DND-41 (cell line): ENCODE measurements around the gene VTI1A.

Experiments
- CTCF ChIP-seq: IDR thresholded peaks from 2 replicates; pipeline ENCODE4 v1.5.1; 2012; ENCODE audit warnings: borderline replicate concordance, low read length, moderate library complexity, mild to moderate bottlenecking; ENCODE audit not compliant: poor library complexity, severe bottlenecking; ENCODE audit errors: extremely low read depth
- EZH2 ChIP-seq: IDR thresholded peaks from 3 replicates; pipeline ENCODE4 v1.6.1; 2012; ENCODE audit warnings: borderline replicate concordance, low read depth, mild to moderate bottlenecking, moderate library complexity, low read length, inconsistent platforms; ENCODE audit not compliant: severe bottlenecking

- no peak for TF ChIP-seq CTCF
- no peak for TF ChIP-seq EZH2
These were observed 357.0 kb downstream of the VTI1A start for GRCh38 chr10:112803961-112804401.
